Iris pigment epithelial cell (primary cell): Measurements from ENCODE around the gene QSOX2.

Experiments
- DNase-seq: peaks from one replicate; pipeline ENCODE4 v3.0.0-alpha.2; 2011; ENCODE audit warnings: low read depth

QSOX2 gene

GRCh38 chr9:136173648-136174290 is 71.8 kb downstream of the QSOX2 start:
- DNase-seq = no peak

GRCh38 chr9:136172412-136173079 is 73.1 kb downstream of the QSOX2 start:
- DNase-seq = no peak

GRCh38 chr9:136171801-136172411 is 73.7 kb downstream of the QSOX2 start:
- no peak for DNase-seq

GRCh38 chr9:136171009-136171800 is 74.4 kb downstream of the QSOX2 start:
- peak; percentile 24 for DNase-seq

GRCh38 chr9:136170006-136170901 is 75.4 kb downstream of the QSOX2 start:
- peak; percentile 7 for DNase-seq

DNA sequence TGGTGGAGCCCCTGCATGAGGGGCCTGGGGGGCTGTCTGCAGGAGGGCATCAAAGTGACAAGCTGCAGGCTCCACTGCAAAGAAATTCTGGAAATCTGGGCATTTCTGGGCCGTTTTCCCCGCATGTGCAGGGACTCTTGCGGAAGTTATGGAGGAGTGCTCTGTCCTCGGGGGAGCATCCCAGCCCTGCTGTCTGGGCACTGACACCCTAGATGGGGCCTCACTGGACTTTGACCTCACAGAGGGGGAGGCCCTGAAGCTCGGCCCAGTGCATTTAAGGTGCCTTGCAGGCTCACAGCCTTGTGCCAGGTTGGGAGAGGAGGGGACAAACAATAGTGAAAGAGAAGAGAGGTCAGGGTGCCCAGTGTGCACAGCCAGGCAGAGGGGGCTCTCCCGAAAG is 76.1 kb downstream of the QSOX2 start:
- no peak for DNase-seq

- DNase-seq = no peak
Measured at GRCh38 chr9:136163248-136163850, 82.3 kb downstream of the QSOX2 start.

DNA sequence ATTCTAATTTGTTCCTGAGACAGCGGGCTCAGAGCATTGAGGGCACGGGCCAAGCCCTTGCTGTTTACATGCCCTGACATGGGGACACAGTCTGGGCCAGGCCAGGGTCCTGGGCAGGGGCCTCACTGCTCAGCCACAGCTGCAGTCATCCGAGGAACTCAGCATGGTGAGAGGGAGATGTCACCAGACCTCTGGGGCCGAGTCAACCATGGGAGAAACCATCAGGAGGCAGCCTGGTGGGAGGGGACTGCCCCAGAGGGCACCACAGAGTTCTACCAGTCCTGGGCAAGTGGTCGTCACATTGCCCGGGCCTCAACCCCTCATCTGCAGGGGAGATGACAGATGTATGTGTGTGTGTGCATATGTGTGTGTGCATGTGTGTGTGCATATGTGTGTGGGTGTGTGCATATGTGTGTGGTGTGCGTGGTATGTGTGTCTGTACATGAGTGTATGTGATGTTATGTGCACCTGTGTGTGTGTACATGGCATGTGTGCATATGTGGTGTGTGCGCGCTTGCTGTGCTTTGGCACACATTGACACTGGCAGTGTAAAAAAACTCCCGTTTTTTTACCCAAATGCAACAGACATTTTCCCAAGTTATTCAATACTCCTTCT is 84.5 kb downstream of the QSOX2 start:
- no peak for DNase-seq

GRCh38 chr9:136160381-136160841 is 85.2 kb downstream of the QSOX2 start:
- no peak for DNase-seq

DNA sequence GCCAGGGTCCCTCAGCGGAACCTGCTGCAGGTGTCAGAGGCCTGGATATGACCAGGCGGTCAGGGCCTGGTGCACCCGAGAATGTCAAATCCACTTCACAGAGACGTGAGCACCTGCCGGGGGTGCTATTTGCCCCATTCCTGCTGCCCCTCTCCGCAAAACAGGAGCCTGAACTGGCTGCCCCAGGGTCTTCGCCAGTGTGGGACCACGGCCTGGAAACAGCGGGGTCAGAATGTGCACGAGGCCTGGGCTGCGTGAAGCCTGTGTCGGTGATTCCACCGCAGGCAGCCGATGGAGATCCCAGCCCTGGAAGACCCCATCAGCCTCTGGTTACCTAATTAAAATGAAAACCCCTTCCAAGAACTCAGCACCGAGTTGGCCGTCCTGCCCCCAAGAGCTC is 85.8 kb downstream of the QSOX2 start:
- DNase-seq = no peak

DNA sequence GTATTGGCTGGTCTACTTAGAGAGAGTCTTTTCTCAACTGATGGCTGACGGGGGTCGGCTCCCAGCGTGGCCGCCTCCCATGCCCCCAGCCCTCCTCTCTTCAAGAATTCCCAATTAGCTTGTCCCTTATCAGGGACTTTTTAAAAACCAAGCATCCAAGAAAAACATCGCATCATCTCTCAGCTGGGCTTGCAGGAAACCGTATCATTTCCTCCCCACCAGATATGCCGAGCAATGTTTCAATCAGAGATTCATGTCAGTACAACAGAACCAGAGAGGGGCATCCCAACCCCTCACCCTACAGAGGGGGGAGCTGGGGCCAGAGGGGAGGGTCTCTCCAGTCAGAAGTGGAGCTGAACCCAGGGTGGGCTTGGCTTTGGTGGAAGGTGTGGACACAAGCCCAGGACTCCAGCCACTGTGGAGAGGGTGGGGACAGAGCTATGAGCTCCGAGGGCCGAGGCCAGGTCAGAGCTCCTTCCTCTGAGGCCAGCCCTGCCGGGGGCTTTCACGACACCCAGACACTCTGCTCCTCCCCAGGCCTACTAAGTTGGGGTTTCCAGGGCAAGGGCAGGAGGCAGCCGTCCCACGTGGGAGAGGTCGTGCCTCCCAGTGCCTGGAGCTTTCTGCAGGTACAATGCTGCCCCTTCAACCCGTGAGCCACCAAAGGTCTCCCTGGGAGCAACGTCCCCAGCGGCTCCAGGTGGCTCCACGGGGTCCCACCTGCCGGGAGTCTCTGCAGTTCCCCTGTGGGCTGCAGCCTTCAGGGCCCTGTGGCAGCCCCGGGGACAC is 87.9 kb downstream of the QSOX2 start:
- DNase-seq = no peak
